A549 (cell line): Measurements from ENCODE around the gene SUPT3H. TPM values are rescaled to one million over a fixed set of nuclear protein-coding genes. Genes with fewer than 3 reads are reported as not detected.
"Not testable (repeated sequence)": the region's sequence is repeated elsewhere in the genome, so short reads cannot be mapped to it uniquely, and the experiment has no call there.

Source experiments
- ATAC-seq, 2 experiments: fragments of 200-7000 bp in 1 of 2; fragments of >200 bp in 1 of 2; cut with Nextera tagmentation in 1 of 2; cut with Tn5 transposase in 1 of 2; 3 replicates each; pipeline versions ENCODE4 v1.8.0 to v1.9.1; 2018 to 2020; ENCODE audit warnings: mild to moderate bottlenecking in 1 of 2, moderate library complexity in 1 of 2
- CTCF ChIA-PET: fragments of 300-600 bp; sonication (Branson Sonifier 250); formaldehyde crosslinking; extraction: SDS; loops from one replicate; lab custom pipeline; 2021; ENCODE audit warnings: antibody characterized with exemption, inconsistent platforms; lab: Yijun Ruan, JAX
- POLR2A ChIA-PET: fragments of 350-600 bp; formaldehyde crosslinking; extraction: SDS; loops from one replicate; lab custom pipeline; 2021; ENCODE audit warnings: antibody characterized with exemption, inconsistent platforms; lab: Yijun Ruan, JAX
- DNase-seq, 2 experiments: peaks; one replicate each; pipeline versions ENCODE4 v3.0.0 to v3.0.0-alpha.2; 2011 to 2016; ENCODE audit warnings: low read depth in 1 of 2, low spot score in 1 of 2
- FAIRE-seq: peaks from 2 replicates; lab custom pipeline; 2011; peaks lifted over from hg19 to GRCh38; lab: Jason Lieb, UNC
- H3K27ac ChIP-seq, 2 experiments: fragments of >200 bp; sonication (Bioruptor Twin); formaldehyde crosslinking; 3 replicates each; pipeline ENCODE4 v1.5.1; 2016 to 2017
- H3K4me1 ChIP-seq: fragments of >200 bp; sonication (Bioruptor Twin); formaldehyde crosslinking; 3 replicates; pipeline ENCODE4 v1.6.1; 2016
- H3K4me2 ChIP-seq: fragments of >200 bp; sonication (Bioruptor Twin); formaldehyde crosslinking; 3 replicates; pipeline ENCODE4 v1.6.1; 2016
- H3K4me3 ChIP-seq: fragments of >200 bp; sonication (Bioruptor Twin); formaldehyde crosslinking; 3 replicates; pipeline ENCODE4 v1.5.1; 2016
- H3K9me3 ChIP-seq: fragments of >200 bp; sonication (Bioruptor Twin); formaldehyde crosslinking; 3 replicates; pipeline ENCODE4 v1.6.1; 2016
- BHLHE40 ChIP-seq: IDR thresholded peaks from 2 replicates; pipeline ENCODE4 v1.6.1; 2012; ENCODE audit warnings: low read depth, low read length, inconsistent platforms
- CEBPB ChIP-seq, 2 experiments: fragments of >200 bp in 1 of 2; sonication (Bioruptor Twin) in 1 of 2; formaldehyde crosslinking in 1 of 2; IDR thresholded peaks; 2 replicates each; pipeline ENCODE4 v1.6.1; 2012 to 2016
- CHD2 ChIP-seq: fragments of 150-350 bp; IDR thresholded peaks from 2 replicates; pipeline ENCODE4 v1.6.1; 2014; ENCODE audit warnings: low read length; ENCODE audit not compliant: partially characterized antibody
- E2F6 ChIP-seq: IDR thresholded peaks from 2 replicates; pipeline ENCODE4 v1.6.1; 2012; ENCODE audit warnings: low read depth, borderline replicate concordance
- EHF ChIP-seq: fragments of 250-450 bp; sonication (Bioruptor Pico); IDR thresholded peaks from 2 replicates; pipeline ENCODE4 v1.5.0; 2020; ENCODE audit warnings: mild to moderate bottlenecking
- FOSL2 ChIP-seq, 2 experiments: fragments of 450-650 bp in 1 of 2; fragments of >200 bp in 1 of 2; sonication (Bioruptor Twin) in 1 of 2; formaldehyde crosslinking; IDR thresholded peaks; 2 replicates each; pipeline versions ENCODE4 v1.5.0 to v1.6.1; 2016 to 2020; ENCODE audit warnings: mild to moderate bottlenecking in 1 of 2, moderate library complexity in 1 of 2
- GATA3 ChIP-seq: IDR thresholded peaks from 2 replicates; pipeline ENCODE4 v1.6.1; 2012; ENCODE audit warnings: borderline replicate concordance
- HDAC2 ChIP-seq: fragments of 200-600 bp; sonication (generic); IDR thresholded peaks from 2 replicates; pipeline ENCODE4 v1.6.1; 2016
- HEYL ChIP-seq: fragments of 250-450 bp; sonication (Bioruptor Pico); IDR thresholded peaks from 2 replicates; pipeline ENCODE4 v1.8.0; 2021; ENCODE audit warnings: mild to moderate bottlenecking, moderate library complexity
- POLR2A ChIP-seq: IDR thresholded peaks from 2 replicates; pipeline ENCODE4 v1.6.1; 2012; ENCODE audit warnings: mild to moderate bottlenecking, low read length
- SMC3 ChIP-seq: fragments of >200 bp; sonication (Bioruptor Twin); formaldehyde crosslinking; IDR thresholded peaks from 3 replicates; pipeline ENCODE4 v1.6.1; 2018; ENCODE audit warnings: inconsistent platforms
- TP53 ChIP-seq: fragments of 250-450 bp; sonication (Bioruptor Pico); IDR thresholded peaks from 2 replicates; pipeline ENCODE4 v1.5.0; 2021; ENCODE audit warnings: mild to moderate bottlenecking, moderate library complexity
- ZC3H11A ChIP-seq: fragments of 450-650 bp; IDR thresholded peaks from 2 replicates; pipeline ENCODE4 v1.6.1; 2014; ENCODE audit warnings: antibody characterized with exemption, mild to moderate bottlenecking
- WGBS: methylation state at CpG from one replicate; pipeline ENCODE4 v1.1.6; 2017; ENCODE audit errors: missing lambda C conversion rate; 5-methylcytosine and 5-hydroxymethylcytosine counted together
- polyA plus RNA-seq, 4 experiments: library from polyadenylated mRNA; depleted of rRNA in 3 of 4; stranded (reverse); fragments of >200 nt; fragmentation: RNase III in 1 of 4; extraction: RNeasy Plus Mini Kit Qiagen cat#74134 plus additional on column Dnase treatment in 1 of 4; gene quantifications; 2 replicates in 3 of 4; 3 replicates in 1 of 4; pipeline ENCODE4 v1.2.3, GENCODE V29; 2011 to 2017
- TF ChIP-seq, protein P1 (sequence below): fragments of >200 bp; sonication (Bioruptor Twin); formaldehyde crosslinking; IDR thresholded peaks from 3 replicates; pipeline ENCODE4 v1.6.1; 2016
- TF ChIP-seq, protein P2 (sequence below): fragments of 450-650 bp; IDR thresholded peaks from 2 replicates; pipeline ENCODE4 v1.6.1; 2014; ENCODE audit warnings: antibody characterized with exemption

The SUPT3H gene
- polyA plus RNA-seq, 2 of the 4 experiments (the other 2 are of a cell fraction) = 4.3 to 6.2 TPM

DNA sequence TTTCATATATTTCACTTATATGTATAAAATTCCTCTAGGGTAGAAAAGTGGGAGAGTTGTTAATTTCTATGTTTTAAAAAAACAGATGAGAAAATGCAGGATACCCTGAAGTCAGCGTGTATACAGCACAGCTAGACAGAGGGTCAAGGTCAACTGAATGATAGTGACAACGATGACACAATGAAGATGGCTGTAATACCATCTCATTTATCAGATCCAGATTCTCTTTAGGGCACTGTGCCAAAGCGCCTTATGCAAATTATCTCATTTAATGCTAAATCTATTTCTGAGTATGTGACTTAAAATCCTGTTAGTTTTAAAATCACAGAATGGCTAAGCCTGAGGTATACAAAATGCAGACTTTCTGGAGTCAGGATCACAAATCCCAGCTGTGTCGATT, 481.0 kb downstream of the SUPT3H start:
- H3K4me2 ChIP-seq = no peak overlapping the region
- no peak for TF ChIP-seq TP53
- TF ChIP-seq CHD2 = no peak
- TF ChIP-seq, protein P1, sequence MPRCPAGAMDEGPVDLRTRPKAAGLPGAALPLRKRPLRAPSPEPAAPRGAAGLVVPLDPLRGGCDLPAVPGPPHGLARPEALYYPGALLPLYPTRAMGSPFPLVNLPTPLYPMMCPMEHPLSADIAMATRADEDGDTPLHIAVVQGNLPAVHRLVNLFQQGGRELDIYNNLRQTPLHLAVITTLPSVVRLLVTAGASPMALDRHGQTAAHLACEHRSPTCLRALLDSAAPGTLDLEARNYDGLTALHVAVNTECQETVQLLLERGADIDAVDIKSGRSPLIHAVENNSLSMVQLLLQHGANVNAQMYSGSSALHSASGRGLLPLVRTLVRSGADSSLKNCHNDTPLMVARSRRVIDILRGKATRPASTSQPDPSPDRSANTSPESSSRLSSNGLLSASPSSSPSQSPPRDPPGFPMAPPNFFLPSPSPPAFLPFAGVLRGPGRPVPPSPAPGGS = no peak
- no peak for TF ChIP-seq EHF (CRISPR knock-in tag)
- no peak for TF ChIP-seq E2F6
- no peak for TF ChIP-seq POLR2A
- TF ChIP-seq FOSL2 (IDR thresholded peaks at IDR 0.05) = no peak
- no peak for TF ChIP-seq FOSL2 (CRISPR knock-in tag; IDR thresholded peaks at IDR 0.05)
- TF ChIP-seq, protein P2, sequence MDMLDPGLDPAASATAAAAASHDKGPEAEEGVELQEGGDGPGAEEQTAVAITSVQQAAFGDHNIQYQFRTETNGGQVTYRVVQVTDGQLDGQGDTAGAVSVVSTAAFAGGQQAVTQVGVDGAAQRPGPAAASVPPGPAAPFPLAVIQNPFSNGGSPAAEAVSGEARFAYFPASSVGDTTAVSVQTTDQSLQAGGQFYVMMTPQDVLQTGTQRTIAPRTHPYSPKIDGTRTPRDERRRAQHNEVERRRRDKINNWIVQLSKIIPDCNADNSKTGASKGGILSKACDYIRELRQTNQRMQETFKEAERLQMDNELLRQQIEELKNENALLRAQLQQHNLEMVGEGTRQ = no peak
- ATAC-seq (no peak), DNase-seq (no peak), FAIRE-seq (no peak)
- POLR2A ChIA-PET = no interaction called here
- WGBS = 57% methylated on average over 4 of the region's 4 CpGs
- no peak overlapping the region for H3K27ac ChIP-seq
- H3K4me3 ChIP-seq = no peak overlapping the region
- CTCF ChIA-PET = no interaction called here
- H3K9me3 ChIP-seq = no peaks in the 10 kb centered on the region
- H3K4me1 ChIP-seq = no peaks in the 10 kb centered on the region

DNA sequence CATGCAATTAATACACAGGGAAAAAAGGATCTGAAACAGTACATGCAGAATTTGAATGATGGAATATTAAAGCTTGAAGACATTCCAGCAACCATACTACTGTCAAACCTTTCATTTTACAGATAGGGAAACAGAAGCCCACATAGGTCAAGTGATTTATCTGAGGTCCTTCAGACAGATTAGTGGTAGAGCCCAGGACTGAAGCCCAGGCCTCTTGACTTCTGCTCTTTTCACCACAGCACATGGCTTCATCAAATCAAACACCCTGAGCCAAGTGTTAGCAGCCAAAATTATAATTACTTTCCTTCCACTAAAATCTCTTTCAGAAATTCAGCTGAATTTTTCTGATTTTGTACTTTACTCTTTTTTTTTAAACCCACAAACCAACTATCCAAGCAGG, 485.2 kb downstream of the SUPT3H start:
- ATAC-seq (no peak), DNase-seq (no peak), FAIRE-seq (no peak)
- Histone ChIP-seq H3K27ac (no peak overlapping the region), H3K9me3 (no peaks in the 10 kb centered on the region), H3K4me1 (no peaks in the 10 kb centered on the region), H3K4me2 (no peak overlapping the region), H3K4me3 (no peak overlapping the region)
- ChIA-PET POLR2A (no interaction called here), CTCF (no interaction called here)
- TF ChIP-seq CEBPB (IDR thresholded peaks at IDR 0.05) (no peak), SMC3 (no peak), GATA3 (no peak), ZC3H11A (no peak), HEYL (no peak), HDAC2 (no peak)

GRCh38 chr6:44879071-44879470, 498.7 kb downstream of the SUPT3H start:
- ATAC-seq, H3K4me2 ChIP-seq, DNase-seq, H3K4me1 ChIP-seq, CTCF ChIA-PET, H3K4me3 ChIP-seq, H3K27ac ChIP-seq, FAIRE-seq, H3K9me3 ChIP-seq, POLR2A ChIA-PET: not testable (repeated sequence)
- no CpG with 5 or more reads among the region's 3 CpGs for WGBS

- ATAC-seq, FAIRE-seq, H3K9me3 ChIP-seq, H3K27ac ChIP-seq, CTCF ChIA-PET, H3K4me1 ChIP-seq, H3K4me3 ChIP-seq, POLR2A ChIA-PET, H3K4me2 ChIP-seq, DNase-seq: not testable (repeated sequence)
Measured at GRCh38 chr6:44876638-44877037, 501.1 kb downstream of the SUPT3H start.

DNA sequence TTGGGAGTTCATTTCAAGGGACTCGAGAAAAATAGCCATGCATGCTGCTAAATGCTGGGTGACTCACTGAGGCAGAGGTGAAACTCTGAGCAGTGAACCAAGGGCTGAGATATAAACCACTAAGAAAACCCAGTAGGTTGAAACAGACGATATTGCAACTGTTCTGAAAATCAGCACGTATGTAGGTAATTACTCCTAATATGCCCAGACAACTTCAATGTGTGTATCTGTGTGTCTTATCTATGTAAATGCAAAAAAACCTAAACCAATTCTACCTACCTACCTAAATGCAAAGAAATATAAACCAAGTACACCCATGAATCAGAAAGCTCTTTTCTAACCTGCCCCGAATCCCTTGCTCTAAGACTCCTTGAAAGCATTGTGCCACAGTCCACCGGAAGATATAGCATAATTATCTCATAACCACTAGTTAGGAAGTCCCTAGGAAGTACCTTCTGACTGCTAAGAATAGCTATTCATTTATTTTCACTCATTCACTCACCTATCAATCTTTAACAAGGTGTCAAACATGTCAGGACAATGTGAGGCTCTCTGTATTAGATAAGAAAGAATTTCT, 508.3 kb downstream of the SUPT3H start:
- POLR2A ChIA-PET = no interaction called here
- CTCF ChIA-PET = interaction anchor here (0.6 kb wide), 1 partner anchor 64 kb away, joined by 3 read pairs; no protein-coding TSS in a partner anchor
- TF ChIP-seq BHLHE40 = no peak
- TF ChIP-seq, all 56 proteins: peak for 0
- WGBS = 32% methylated on average over 5 of the region's 5 CpGs
- ATAC-seq (no peak), DNase-seq (no peak), FAIRE-seq (no peak)
- Histone ChIP-seq H3K27ac (no peak overlapping the region), H3K9me3 (peaks cover 7% of the 10 kb centered on the region; the same call in 2 of the 3 replicates), H3K4me2 (no peak overlapping the region), H3K4me1 (no peaks in the 10 kb centered on the region), H3K4me3 (no peak overlapping the region)
